ES-I3 (cell line): ENCODE results near the gene ARFGEF2.
"Not testable (repeated sequence)": the region's sequence is repeated elsewhere in the genome, so short reads cannot be mapped to it uniquely, and the experiment has no call there.

Experiments used
- H3K36me3 ChIP-seq: 2 replicates; pipeline ENCODE4 v1.6.1; 2013; ENCODE audit warnings: mild to moderate bottlenecking, low read length, control low read depth, moderate library complexity; ENCODE audit not compliant: insufficient read depth
- H3K4me1 ChIP-seq: 2 replicates; pipeline ENCODE4 v1.6.1; 2013; ENCODE audit warnings: mild to moderate bottlenecking, control low read depth, low read length; ENCODE audit not compliant: insufficient read depth
- H3K9ac ChIP-seq: 2 replicates; pipeline ENCODE4 v1.6.1; 2013; ENCODE audit warnings: low read depth, mild to moderate bottlenecking, low read length, moderate library complexity
- H3K9me3 ChIP-seq: 2 replicates; pipeline ENCODE4 v1.6.1; 2013; ENCODE audit warnings: mild to moderate bottlenecking, low read length, moderate library complexity; ENCODE audit not compliant: control insufficient read depth, insufficient read depth

Gene ARFGEF2

GRCh38 chr20:48921168-48921882 lies at the start of gene ARFGEF2:
ARFGEF2 (plus strand) TSS chr20:48921711; CDS start chr20:48921890, 179 bp downstream.
- Histone ChIP-seq H3K36me3 (no peaks in the 10 kb centered on the region), H3K9ac (peak within 1 kb of the TSS; percentile 96), H3K9me3 (no peaks in the 10 kb centered on the region), H3K4me1 (no peaks in the 10 kb centered on the region; the same call in 1 of the 2 replicates)

GRCh38 chr20:48875233-48875913 lies 46.1 kb upstream of the ARFGEF2 start:
- H3K9ac ChIP-seq, result no peak overlapping the region
- no peaks in the 10 kb centered on the region; the same call in 1 of the 2 replicates for H3K4me1 ChIP-seq
- H3K9me3 ChIP-seq, result no peaks in the 10 kb centered on the region
- no peaks in the 10 kb centered on the region for H3K36me3 ChIP-seq

- no peaks in the 10 kb centered on the region for H3K9me3 ChIP-seq
- H3K4me1 ChIP-seq, result no peaks in the 10 kb centered on the region; the same call in 1 of the 2 replicates
- no peaks in the 10 kb centered on the region for H3K36me3 ChIP-seq
- no peak overlapping the region for H3K9ac ChIP-seq
Observed at GRCh38 chr20:48875914-48876240, 45.6 kb upstream of the ARFGEF2 start.

- Histone ChIP-seq H3K9ac (no peak overlapping the region), H3K4me1 (no peaks in the 10 kb centered on the region; the same call in 1 of the 2 replicates), H3K9me3 (no peaks in the 10 kb centered on the region), H3K36me3 (no peaks in the 10 kb centered on the region)
Observed at GRCh38 chr20:48877304-48877703, 44.2 kb upstream of the ARFGEF2 start.

GRCh38 chr20:48878534-48879248 lies 42.8 kb upstream of the ARFGEF2 start:
- no peaks in the 10 kb centered on the region for H3K9me3 ChIP-seq
- no peaks in the 10 kb centered on the region for H3K36me3 ChIP-seq
- H3K4me1 ChIP-seq, result no peaks in the 10 kb centered on the region; the same call in 1 of the 2 replicates
- no peak overlapping the region for H3K9ac ChIP-seq

- Histone ChIP-seq H3K9me3 (no peaks in the 10 kb centered on the region), H3K9ac (no peak overlapping the region), H3K36me3 (no peaks in the 10 kb centered on the region), H3K4me1 (no peaks in the 10 kb centered on the region; the same call in 1 of the 2 replicates)
Observed at GRCh38 chr20:48879612-48880245, 41.8 kb upstream of the ARFGEF2 start.

GRCh38 chr20:48880331-48880730 lies 41.2 kb upstream of the ARFGEF2 start:
- H3K36me3 ChIP-seq, result no peaks in the 10 kb centered on the region
- H3K9ac ChIP-seq, result no peak overlapping the region
- H3K9me3 ChIP-seq, result no peaks in the 10 kb centered on the region
- no peaks in the 10 kb centered on the region; the same call in 1 of the 2 replicates for H3K4me1 ChIP-seq

- H3K36me3 ChIP-seq, result no peaks in the 10 kb centered on the region
- no peak overlapping the region for H3K9ac ChIP-seq
- H3K4me1 ChIP-seq, result no peaks in the 10 kb centered on the region
- no peaks in the 10 kb centered on the region for H3K9me3 ChIP-seq
Observed at GRCh38 chr20:48880981-48881657, 40.4 kb upstream of the ARFGEF2 start.

- Histone ChIP-seq H3K9ac (no peak overlapping the region), H3K9me3 (no peaks in the 10 kb centered on the region), H3K4me1 (no peaks in the 10 kb centered on the region), H3K36me3 (no peaks in the 10 kb centered on the region)
Observed at GRCh38 chr20:48885237-48885636, 36.3 kb upstream of the ARFGEF2 start.

- Histone ChIP-seq H3K4me1 (no peaks in the 10 kb centered on the region), H3K9ac (no peak overlapping the region), H3K9me3 (no peaks in the 10 kb centered on the region), H3K36me3 (no peaks in the 10 kb centered on the region)
Observed at GRCh38 chr20:48886194-48886593, 35.3 kb upstream of the ARFGEF2 start.

GRCh38 chr20:48886811-48887210 lies 34.7 kb upstream of the ARFGEF2 start:
- Histone ChIP-seq H3K4me1 (no peaks in the 10 kb centered on the region), H3K9me3 (no peaks in the 10 kb centered on the region; the same call in 1 of the 2 replicates), H3K36me3 (no peaks in the 10 kb centered on the region), H3K9ac (no peak overlapping the region)

- H3K9ac ChIP-seq, H3K36me3 ChIP-seq, H3K9me3 ChIP-seq, H3K4me1 ChIP-seq: not testable (repeated sequence)
Observed at GRCh38 chr20:48888517-48888916, 33.0 kb upstream of the ARFGEF2 start.

GRCh38 chr20:48889140-48889790 lies 32.2 kb upstream of the ARFGEF2 start:
- H3K9me3 ChIP-seq, result no peaks in the 10 kb centered on the region; the same call in 1 of the 2 replicates
- no peaks in the 10 kb centered on the region for H3K4me1 ChIP-seq
- H3K36me3 ChIP-seq, result no peaks in the 10 kb centered on the region
- no peak overlapping the region for H3K9ac ChIP-seq
